GM18867 (cell line): ENCODE results near the gene DNAAF8.

ENCODE experiments used
- ATAC-seq: cut with Tn5 transposase; IDR thresholded peaks from one replicate; pipeline ENCODE4 v1.9.1; 2021; ENCODE audit warnings: mild to moderate bottlenecking, moderate library complexity; ENCODE audit not compliant: unreplicated experiment

The DNAAF8 gene

DNA sequence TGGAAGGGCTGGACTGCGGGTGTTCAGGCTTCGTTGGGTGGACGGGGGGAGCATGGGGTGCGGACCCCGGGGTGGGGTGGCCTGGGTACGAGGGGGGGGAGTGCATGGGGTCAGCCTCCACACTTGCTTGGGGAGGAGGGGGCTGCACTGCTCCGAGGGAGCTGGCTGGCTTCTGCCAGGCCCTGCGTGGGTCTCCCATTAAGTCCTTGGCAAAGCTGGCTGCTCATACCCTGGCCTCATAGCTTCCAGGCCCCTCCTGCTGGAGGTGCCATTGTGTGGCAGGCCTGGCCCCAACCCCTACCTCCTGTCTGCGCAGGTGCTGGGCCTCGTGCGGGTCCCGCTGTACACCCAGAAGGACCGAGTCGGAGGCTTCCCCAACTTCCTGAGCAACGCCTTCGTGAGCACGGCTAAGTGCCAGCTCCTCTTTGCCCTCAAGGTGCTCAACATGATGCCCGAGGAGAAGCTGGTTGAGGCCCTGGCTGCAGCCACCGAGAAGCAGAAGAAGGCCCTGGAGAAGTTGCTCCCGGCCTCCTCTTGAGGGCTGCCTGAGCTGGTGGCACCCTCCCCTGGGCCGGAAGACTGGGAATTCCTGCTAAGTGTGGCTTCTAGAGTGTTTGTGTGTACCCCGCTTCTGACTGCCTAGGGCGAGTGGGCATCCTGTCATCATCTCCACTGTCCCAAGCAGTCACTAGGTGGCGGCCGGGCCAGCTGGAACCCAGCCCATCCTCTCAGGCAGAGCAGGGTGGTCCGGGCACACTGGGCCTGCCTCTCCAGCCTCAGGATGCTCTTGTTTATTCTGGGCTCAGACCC lies 39.5 kb upstream of the DNAAF8 start:
- ATAC-seq: no peak

DNA sequence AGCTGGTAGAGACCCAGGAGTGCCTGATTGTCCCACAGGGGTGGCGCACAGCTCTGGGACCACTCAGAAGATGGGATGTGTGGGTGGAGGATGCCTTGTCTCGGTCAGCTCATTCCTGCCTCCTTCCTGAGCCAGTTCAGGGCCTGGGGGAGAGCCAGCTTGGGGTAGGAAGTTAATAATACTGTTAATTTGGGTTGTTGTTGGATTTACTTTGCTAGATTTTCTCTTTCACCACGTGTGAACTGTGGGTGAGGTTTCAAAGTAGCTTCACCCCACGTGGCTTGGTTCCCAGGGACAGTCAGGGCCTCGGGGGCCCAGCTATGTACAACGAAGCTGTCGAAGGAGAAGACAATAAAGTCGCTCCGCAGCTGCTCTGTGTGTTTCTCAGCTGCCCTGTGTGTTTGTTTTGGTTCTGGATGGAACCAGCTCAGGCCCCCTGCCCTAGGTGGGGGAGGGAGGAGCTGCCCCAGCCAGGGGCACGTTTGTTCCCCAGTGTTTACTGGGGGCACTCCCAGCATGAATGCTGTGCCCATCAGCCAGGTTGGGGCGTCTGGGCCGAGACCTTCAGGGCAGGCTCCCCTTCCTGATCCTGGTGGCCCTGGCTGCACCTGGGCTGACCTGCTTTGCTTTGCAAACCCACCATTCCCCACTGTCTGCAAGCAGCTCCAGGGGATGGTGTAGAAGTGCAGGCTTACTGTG lies 38.7 kb upstream of the DNAAF8 start:
- ATAC-seq: no peak

DNA sequence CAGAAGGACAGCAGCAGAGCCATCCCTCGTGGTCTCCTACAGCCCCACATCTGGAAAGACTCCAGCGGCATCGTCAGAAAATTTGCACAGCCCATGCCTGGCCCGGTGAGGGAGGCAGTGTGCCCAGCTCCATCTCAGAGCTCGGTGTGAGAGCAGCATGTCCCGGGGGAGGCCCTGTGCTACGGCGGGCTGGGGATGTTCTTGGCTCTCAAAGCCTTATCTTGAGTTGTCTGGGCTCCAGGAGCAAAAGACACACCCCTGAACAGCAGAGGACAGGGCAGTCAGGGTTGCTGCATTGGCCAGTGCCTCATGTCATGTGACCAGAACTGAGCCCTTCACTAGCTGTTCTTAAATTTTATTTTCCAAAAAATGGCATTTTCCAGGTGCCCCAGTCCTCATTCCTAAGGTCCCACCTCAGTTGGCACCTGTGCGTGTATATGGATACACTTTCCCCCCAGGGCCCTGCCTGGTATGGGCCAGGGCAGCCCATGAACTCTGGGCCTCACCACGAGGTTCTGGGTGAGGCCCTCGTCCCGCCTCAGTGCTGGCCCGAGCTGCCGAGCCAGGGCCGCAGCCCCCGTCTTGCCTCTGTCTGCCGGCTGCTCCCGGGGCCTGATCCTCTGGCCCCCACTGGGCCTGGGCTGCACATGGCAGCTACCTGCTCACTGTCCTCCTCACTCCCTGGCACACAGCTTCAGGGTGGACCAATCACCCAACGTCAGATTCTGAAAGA lies 38.0 kb upstream of the DNAAF8 start:
- ATAC-seq: no peak

DNA sequence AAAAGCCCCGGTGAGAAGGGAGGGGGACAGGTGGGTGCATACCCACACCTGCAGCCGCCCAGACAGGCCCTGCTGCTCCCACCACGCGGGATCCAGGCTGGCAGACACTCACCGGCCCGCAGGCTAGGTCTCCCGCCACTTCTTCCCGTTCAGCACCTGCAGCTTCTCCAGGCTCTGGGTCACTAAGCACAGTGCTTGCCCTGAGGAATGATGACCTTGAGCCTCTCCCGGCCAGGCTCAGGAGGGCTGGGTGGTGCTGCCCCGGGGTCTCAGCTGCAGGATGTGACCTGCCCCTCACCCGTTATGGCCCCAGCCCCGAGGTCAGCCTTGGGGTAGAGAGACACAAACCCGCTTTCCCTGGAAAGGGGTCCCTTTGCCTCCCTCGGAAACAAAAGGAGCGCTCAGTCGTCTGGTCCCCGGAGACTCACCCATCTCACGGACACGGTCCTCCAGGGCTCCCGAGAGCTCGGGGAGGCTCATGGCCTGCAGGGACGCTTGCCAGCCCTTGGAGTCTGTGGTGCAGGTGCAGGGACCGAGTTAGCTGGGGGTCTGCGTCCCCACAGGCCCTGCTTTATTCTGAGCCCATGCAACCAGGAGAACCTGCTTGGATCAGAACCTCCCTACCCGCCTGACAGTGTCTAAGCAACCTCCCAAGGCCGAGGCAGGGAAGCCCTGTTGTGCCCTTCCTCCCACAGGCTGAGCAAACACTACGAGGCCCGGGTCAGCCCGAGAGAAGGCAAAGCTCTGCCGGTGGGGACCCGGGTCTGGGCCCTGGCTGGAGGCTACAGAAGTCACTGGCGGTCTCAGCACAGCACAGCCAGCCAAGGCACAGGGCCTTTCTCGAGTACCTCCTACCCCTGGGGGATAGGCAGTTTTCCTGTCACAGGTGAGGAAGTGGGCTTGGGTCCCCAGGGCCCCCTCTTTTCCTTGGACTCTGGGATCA lies 37.2 kb upstream of the DNAAF8 start:
- ATAC-seq: no peak

DNA sequence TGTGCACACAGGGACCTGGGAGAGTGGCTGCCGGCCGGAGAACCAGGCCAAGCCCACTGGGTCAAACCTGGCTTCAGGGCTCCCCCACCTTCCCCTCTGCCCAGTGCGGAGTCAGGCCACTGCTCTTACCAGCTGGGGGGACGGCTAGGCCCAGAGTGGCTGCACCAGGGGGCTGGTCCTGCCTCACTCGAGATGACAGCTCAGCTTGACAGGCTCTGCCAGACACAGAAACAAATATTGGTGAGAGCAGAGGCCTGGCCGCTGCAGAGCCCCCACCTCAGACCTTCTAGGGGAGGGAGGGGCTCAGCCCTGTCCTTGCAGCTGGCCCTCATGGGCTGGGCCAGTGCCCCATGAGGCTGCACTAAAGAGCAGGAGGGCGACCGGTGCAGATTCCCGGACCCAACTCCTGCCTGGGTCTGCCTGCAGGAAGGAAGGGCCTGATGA lies 36.5 kb upstream of the DNAAF8 start:
- no peak for ATAC-seq

DNA sequence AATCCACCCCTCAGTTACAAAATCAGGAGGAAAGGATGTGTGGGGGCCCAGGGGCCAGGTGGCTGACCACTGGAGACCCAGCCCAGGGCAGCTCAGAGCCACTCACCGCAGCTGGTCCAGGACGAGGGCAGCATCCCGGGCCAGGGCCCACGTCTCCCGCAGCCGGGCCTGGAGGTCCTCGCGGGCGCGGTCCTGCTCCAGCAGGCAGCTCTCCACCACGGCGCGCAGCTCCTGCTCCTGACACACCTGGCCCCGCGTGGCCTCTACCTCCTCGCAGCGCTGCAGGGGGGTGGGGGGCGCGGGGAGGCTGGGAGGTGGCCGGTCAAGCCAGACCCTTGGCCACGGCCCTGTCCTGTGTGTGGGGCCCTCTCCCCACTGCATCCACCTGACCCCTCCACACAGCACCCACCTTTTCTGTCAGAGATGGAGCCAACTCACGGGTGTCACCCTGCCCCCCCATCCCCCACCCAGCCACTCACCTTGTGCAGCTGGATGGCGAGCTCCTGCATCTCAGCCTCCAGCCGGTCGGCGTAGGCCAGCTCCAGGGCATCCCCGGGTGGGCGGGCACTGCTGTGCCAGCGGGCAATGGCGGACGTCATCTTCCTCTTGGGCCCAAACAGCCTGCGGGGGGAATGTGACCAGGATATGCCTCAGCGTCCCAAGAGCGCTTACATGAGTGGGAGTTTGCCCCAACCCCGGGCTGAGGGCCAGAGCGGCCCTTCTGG lies 35.9 kb upstream of the DNAAF8 start:
- ATAC-seq: no peak

DNA sequence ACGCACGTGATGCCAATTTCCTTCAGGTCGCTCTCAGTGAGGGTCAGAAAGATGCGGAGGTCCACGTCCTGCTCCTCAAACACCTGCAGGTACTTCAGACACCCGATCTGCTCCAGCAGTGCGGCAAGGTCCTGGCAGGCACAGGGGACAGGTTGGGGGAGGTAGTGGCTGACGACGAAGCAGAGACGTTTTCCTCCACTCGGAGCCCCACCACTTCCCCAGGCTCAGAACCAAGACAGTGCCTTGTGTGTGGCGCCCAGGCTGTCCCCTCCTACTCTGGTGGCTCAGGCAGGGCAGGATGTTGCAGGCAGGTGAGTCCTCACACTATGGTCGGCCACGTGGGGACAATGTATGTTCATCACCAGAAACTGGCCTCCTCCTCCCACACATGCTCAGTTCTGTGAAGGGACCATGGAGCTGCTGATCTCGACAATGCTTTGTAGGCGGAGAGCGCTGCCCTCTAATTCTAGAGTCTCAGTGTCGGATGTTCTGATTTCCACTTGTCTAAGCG lies 35.2 kb upstream of the DNAAF8 start:
- ATAC-seq: no peak

DNA sequence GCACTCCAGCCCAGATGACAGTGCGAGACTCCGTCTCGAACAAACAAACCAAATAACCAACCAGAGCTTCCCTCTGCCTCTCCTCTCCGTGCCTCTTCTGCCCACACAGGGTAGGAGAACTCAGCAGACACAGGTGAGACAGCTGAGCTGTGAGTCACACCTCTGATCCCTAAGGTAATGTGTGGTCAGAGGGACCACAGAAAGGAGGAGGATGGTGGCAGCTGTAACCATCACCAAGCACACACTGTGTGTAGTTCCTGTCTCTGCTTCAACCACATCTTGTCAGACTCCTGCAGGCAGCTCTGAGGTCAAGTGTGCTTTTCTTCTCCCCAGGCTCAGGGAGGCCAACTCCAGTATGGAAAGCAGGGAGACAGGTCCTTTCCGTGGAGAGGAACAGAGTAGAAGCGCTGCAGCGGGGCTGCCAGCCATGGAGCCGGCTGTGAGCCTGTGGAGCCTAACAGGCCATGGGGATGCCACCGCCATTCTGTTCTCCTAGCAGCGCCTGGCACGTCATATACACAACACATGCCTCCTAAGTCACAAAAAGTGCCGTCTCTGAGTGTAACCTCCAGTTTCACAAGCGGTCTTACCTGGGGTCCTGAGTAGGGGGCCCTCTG lies 33.8 kb upstream of the DNAAF8 start:
- no peak for ATAC-seq

DNA sequence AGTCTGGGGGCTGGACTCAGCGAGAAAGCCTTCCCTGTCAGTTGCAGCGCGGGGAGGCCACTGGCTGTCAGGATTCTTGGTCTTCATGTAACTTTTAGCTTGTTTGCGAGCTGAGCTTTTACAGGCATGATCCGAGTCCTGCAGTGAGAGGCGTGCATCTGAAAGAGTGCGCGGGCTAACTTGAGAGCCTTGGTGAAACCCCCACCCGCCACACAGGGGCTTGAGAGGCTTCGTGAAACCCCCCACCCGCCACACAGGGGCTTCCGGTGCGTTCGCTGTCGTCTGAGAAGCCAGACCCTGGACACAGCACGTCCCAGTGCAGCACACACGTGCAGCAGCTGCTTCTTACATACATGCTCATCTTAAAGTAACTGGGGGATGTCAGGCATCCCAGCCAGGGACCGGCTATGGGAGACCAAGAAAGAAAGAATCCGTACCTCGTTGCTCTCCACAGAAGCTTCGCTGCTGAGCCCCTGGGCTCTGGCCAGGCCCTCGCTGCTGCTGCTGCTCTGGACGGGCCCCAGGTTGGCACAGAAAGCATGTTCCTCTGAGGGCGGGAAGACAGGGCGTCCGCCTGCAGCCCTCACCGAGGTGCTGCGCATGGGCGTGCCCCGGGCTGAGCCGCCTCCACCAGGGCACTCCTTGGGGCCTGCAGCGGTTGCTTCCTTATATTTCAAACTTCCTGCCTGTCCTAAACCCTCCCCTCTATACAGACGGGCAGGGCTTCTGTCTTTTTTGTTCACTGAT lies 33.2 kb upstream of the DNAAF8 start:
- no peak for ATAC-seq

DNA sequence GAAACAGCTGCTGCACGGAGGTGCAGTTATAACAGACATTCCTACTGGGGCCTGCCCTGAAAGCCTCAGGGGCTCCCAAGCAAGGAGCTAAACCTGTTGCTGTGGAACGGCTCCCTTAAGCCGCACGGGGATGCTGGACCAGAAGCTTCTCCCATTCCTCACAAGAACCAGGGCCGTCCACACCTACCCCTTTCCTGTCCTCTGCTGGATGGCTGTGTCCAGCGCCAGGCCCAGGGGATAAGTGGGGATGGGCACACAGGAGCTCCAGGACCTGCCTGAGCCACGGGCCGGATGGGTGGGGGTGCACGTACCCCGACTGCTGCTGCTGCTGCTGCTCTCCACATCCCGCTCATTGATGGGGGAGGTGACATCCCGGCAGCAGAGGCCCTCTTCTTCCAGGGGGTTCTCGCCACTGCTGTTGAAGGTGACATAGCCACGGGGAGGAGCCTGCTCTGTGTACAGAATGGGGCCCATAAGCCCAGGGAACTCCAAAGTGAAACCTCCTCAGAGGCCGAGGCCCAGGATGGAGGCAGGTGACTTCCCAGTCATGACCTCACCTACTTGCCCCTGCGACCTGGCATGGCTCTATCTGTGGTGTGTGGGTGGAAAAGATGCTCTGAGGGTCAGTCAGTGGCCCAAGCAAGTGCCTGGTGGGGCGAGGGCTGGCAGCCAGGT lies 32.4 kb upstream of the DNAAF8 start:
- no peak for ATAC-seq

DNA sequence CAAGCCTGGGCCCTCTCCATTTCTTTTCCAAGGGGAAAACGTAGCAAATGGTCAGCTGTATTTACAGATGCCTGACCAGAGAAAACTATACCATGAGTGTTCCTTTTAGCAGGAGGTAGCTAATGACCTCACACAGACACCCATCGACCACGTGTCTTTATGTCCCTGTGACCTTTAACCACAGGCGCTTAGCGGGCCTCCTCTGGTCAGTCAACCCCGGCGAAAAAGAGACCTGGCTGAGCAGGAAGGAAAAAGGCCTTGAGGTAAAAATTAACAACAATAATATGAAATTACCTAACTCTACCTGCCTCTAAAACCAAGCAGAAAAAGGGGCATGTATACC lies 31.9 kb upstream of the DNAAF8 start:
- no peak for ATAC-seq

DNA sequence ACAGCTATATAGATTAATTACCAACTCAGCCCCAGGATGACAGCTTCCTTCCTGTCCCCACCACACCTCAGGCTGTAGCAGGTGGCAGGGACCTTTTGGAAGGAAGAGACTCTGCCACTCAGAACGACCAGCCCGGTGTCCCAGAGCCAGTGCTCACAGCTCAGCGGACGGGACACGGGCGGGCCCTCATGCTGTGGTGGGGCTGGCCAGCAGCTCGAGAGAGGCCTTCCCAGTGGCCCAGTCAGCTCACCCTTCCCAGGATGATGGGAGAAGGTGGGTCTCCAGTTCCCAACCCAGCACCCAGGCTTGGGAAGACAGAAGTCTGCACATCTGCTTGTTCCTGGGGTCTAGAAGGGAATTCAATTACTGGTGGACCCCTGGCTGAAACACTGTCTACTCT lies 30.4 kb upstream of the DNAAF8 start:
- ATAC-seq: no peak

DNA sequence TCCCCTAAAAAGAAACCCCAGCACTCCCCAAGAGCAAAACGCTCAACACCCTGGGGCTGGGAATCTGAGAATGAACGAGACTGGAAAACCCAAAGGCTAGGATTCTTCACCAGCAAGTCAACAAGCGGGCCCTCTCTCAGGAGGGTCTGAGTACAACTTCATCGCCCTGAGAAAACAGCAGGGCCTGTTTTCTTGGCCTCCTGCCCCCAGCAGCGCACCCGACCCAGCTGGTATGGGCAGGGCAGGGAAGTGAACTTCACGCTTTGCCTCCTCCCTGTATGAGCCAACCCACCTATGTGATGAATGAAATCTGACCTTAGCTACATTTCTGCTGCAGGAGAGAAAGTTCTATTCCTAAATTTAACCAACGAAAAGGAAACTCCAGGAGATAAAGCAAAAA lies 29.8 kb upstream of the DNAAF8 start:
- ATAC-seq: no peak

DNA sequence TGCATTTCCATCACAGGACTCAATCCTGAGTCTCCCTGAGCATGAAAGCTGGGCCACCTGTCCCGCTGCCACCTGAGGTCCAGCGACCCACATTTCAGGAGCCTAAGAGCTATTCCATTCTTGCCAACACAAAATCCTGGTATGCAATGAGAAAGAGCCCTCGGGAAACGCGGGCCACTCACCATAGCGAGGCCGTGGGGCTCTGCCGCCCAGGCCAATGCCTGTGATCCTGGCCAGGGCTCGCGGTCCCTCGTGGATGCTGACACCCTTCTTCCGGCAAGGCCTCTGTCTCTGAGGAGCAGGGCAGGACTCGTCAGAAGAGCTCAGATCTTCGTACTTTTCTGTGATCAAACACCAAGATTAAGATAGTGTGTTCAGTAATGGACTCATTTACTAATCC lies 29.4 kb upstream of the DNAAF8 start:
- no peak for ATAC-seq

DNA sequence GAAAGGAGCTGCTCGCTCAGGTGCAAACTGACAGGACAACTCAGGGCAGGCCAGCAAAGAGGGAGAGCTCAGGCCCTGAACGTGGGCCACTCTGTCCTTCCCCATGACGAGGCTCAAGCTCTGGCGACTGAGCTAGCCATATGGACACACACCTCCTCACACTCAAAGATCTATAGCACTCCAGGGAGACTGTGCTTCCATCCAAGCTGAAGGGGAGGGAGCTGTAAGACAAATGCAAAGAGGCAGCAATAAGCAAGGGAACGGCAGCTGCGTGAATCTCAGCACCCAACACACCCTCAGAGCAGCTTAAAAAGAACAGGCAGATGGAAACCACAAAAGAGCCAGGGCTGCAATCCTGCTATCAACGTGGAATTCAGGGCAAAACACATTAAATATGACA lies 27.5 kb upstream of the DNAAF8 start:
- no peak for ATAC-seq

DNA sequence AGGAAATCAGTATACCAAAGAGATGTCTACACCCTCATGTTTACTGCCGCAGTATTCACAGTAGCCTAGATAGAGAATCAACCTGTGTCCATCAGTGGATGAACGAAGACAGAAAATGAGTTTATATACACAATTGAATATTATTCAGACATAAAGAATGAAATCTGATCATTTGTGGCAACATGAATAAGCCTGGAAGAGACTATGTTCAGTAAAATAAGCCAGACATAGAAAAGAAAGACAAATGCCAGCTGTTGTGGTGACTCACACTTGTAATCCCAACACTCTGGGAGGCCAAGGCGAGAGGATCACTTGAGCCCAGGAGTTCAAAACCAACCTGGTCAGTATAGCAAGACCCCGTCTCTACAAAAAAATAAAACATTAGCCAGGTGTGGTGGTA lies 24.9 kb upstream of the DNAAF8 start:
- no peak for ATAC-seq

DNA sequence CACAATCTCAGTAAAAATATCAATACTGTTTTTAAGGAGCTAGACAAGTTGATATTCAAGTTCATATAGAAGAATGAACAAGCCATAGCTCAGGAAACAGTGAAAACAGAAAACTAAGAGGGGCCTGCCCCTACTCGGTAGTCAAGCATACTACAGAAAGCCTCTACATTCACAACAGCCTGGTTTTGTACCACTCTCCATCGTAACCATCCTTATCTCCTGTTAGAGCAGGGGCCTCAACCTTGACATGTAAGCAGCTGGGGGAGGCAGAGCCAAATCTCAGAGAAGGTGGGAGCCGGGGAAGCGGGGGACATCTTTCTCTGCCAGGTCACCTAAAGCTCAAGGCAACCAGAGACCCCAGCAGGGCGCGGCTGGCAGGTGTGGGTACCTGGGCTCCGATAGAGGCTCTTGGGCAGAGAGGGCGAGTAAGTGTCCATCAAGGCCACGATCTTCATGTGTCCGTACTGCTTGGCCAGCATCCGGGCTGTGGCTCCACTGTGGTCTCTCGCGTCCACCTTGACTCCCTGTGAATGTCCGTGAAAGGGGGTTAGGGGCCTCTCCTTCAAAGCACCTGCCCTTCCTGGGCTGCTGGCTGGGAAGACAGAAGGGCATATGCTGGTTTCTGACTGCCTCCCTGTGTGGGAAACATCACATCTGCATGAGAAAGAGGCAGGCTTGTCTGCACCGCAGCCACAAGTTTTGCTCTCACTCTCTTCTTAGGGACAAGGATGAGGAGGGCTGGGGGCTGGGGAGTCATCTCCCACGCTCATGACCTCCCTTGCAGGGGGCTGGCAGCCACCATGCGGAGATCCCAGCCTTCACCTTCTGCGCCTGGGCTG lies 20.5 kb upstream of the DNAAF8 start:
- ATAC-seq: no peak
